ENCODE results near the gene FYCO1. TPM values are rescaled to one million over a fixed set of nuclear protein-coding genes. Genes with fewer than 3 reads are reported as not detected.

FYCO1 gene
- total RNA-seq, 1 donor from 2014 or later = 7.9 TPM

DNA sequence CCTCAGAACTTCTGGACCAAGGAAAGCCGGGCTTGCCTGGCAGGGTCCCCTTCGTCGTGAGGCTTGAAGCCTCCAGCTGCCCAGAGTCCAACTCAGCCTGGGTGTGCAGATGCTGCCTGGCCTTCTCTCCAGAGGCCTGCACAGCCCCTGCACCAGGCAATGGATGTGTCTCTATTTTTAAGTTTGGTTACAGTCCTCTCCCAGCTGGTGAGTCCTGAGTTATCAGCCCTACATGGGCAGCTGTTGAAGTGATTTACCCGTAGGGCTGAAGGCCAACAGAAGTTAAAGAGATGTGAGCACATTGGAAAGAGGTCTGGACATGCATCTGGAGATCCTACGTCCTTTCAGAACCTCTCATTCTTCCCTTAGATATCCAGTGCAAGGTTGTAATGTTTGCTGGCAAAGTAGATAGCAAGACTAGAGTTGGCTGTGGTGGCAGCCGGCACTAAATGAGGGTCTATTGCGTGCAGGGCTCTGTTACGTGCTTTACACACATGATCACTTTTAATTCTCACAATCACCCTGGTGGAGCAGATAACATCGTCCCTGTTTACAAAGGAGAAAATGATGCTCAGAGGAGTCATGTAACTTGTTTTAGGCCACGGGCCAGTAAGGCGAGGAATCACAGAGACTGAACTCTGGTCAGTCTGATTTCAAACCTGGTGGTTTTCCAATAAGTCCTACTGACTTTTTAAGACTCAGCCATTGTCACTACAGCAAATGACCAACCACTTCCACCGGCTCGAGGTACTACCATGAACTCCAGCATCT lies 9.9 kb downstream of the FYCO1 start:
- FAIRE-seq (peak; percentile 18), DNase-seq (ENCODE audit: low read depth) (no peak)
- TF ChIP-seq, protein P1, sequence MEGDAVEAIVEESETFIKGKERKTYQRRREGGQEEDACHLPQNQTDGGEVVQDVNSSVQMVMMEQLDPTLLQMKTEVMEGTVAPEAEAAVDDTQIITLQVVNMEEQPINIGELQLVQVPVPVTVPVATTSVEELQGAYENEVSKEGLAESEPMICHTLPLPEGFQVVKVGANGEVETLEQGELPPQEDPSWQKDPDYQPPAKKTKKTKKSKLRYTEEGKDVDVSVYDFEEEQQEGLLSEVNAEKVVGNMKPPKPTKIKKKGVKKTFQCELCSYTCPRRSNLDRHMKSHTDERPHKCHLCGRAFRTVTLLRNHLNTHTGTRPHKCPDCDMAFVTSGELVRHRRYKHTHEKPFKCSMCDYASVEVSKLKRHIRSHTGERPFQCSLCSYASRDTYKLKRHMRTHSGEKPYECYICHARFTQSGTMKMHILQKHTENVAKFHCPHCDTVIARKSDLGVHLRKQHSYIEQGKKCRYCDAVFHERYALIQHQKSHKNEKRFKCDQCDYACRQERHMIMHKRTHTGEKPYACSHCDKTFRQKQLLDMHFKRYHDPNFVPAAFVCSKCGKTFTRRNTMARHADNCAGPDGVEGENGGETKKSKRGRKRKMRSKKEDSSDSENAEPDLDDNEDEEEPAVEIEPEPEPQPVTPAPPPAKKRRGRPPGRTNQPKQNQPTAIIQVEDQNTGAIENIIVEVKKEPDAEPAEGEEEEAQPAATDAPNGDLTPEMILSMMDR (IDR thresholded peaks at IDR 0.05; ENCODE audit: insufficient read depth, low read length, severe bottlenecking) = no peak
- H3K4me3 ChIP-seq (ENCODE audit: low read depth, low read length) = no peak overlapping the region
- peaks cover 5% of the 10 kb centered on the region for H3K36me3 ChIP-seq (ENCODE audit: control insufficient read depth, insufficient read depth, low read length)
- no peaks in the 10 kb centered on the region for H3K27me3 ChIP-seq (ENCODE audit: control insufficient read depth, insufficient read depth, low read length)

DNA sequence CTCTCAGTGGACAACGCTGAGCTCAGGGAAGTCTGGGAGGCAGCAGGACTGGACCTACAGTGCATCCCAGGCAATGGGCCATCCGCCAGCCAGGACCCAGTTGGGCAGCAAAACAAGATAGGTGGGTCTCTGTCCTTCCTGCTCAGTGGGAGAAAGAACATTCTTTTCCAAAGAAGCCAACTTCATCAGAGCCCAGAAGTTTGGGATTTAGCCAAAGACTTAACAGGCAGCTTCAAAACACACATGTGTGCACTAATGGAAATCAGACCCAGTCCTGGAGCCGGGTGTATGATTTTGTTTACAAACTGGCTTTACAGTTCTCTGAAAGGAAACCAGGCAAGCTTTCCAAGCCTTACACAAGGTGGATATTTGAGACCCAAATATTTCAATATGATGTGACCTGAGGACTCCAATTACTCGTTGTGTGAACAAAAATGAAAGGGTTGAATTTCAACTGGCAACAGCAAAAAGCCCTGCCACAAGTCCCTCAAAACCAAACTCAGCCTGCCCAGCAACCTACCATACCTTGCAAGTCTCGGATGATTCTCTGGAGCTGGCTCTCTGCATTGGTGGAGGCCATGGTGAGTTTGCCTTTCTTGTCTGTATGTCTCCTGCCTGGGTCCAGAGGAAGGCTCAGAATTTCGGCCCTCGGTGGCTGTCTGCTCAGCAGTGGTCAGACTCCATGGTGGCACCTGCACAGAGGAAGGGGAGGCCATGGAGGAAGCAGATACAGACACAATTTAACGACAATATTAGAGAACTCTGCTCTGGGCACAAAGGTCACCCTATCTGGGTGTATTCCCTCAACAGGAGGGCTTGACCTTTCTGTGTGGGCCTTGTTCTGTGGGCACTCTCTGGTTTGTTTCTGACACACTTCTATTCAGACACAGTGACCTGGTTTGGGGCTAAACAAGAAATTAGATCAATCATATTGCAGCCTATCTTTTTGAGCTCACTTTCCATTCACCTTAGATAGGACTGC lies 11.0 kb downstream of the FYCO1 start:
- FAIRE-seq = peak; percentile 94
- Histone ChIP-seq H3K27me3 (ENCODE audit: control insufficient read depth, insufficient read depth, low read length) (no peaks in the 10 kb centered on the region), H3K36me3 (ENCODE audit: control insufficient read depth, insufficient read depth, low read length) (peaks cover 6% of the 10 kb centered on the region), H3K4me3 (ENCODE audit: low read depth, low read length) (no peak overlapping the region)
- no peak for DNase-seq (ENCODE audit: low read depth)
- TF ChIP-seq, protein P1 (IDR thresholded peaks at IDR 0.05; ENCODE audit: insufficient read depth, low read length, severe bottlenecking) = no peak

DNA sequence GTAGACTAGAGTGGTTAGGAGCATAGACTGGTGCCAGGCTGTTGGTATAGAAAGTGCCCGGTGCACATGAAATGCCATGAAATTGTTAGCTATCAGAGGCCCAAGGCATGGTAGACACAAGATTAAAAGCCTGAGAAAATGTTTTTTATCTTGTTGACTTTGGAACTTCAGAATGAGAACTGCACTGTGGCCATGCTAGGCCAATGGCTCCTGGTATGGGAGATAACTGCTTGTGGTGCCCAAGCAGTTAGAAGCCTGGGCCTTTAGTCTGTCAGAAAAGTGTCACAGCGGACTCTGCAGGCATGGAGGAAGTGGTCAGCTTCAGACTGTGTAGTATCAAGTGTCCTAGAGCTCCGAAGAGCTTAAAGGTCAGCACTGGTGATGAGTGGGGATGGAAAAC lies 11.9 kb downstream of the FYCO1 start:
- TF ChIP-seq, protein P1 (IDR thresholded peaks at IDR 0.05; ENCODE audit: insufficient read depth, low read length, severe bottlenecking) = no peak

DNA sequence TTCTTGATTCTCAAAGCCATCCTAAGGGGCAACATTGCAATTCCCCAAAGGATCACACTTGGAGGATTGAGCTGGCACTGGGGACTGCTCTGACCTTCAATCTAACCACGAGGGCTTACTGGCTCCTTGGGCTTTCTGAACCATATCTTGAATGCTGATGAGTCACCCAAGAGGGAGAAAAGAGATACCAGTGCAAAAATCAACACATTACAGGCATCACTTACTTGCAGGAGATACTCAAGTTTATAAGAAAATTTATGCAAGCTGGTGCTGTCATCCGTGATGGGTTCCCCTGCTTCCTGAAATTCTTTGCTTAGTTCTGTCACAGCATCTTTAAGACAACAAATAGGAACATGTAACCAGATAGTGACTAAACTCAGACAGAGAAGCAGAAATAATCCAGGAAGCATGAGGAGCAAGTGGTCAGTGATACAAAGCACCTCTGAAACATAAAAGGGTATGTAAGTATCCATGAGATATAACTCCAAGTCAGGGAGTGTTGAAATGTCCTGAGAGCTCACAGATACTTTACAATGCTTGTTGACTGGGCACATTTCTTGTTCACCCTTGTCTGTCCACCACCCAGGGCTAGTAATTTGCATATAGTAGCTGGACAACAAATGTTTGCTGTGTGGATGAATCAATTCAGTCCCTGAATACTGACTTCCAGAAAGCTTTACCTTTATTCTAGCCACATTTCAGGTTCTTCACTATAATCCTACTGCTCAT lies 14.1 kb downstream of the FYCO1 start:
- FAIRE-seq = no peak
- TF ChIP-seq, protein P1 (IDR thresholded peaks at IDR 0.05; ENCODE audit: insufficient read depth, low read length, severe bottlenecking) = no peak
- no peak for DNase-seq (ENCODE audit: low read depth)
- Histone ChIP-seq H3K36me3 (ENCODE audit: control insufficient read depth, insufficient read depth, low read length) (peaks cover 9% of the 10 kb centered on the region), H3K27me3 (ENCODE audit: control insufficient read depth, insufficient read depth, low read length) (no peaks in the 10 kb centered on the region), H3K4me3 (ENCODE audit: low read depth, low read length) (no peak overlapping the region)

More for the DNA sequence above, 11.9 kb downstream of the FYCO1 start:
- DNase-seq (ENCODE audit: low read depth) = no peak
- Histone ChIP-seq H3K27me3 (ENCODE audit: control insufficient read depth, insufficient read depth, low read length) (no peaks in the 10 kb centered on the region), H3K4me3 (ENCODE audit: low read depth, low read length) (no peak overlapping the region), H3K36me3 (ENCODE audit: control insufficient read depth, insufficient read depth, low read length) (peaks cover 9% of the 10 kb centered on the region)
- no peak for FAIRE-seq

DNA sequence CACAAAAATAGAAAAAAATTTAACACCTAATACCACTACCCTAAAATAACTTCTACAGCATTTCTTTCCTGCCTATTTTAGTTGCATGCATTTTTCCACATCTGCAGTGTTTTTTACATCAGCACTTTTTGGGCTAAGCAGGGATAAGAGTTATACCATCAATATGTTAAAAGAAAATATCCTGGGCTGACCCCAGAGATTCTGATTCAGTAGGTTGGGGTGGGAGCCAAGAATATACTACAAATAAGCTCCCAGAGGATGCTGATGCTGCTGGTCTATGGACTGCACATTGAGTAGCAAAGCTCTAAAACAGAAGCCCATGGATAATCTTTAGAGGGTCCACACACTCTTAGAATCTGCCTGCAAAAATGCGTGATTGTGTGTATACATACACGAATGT lies 14.8 kb downstream of the FYCO1 start:
- FAIRE-seq (no peak), DNase-seq (ENCODE audit: low read depth) (no peak)
- no peaks in the 10 kb centered on the region for H3K27me3 ChIP-seq (ENCODE audit: control insufficient read depth, insufficient read depth, low read length)
- no peak overlapping the region for H3K4me3 ChIP-seq (ENCODE audit: low read depth, low read length)
- TF ChIP-seq, protein P1 (IDR thresholded peaks at IDR 0.05; ENCODE audit: insufficient read depth, low read length, severe bottlenecking) = no peak
- H3K36me3 ChIP-seq (ENCODE audit: control insufficient read depth, insufficient read depth, low read length) = peaks cover 13% of the 10 kb centered on the region
